H1 (cell line): ENCODE measurements around the gene SLC35E3. TPM values are rescaled to one million over a fixed set of nuclear protein-coding genes. Genes with fewer than 3 reads are reported as not detected.
"Not testable (repeated sequence)": the region's sequence is repeated elsewhere in the genome, so short reads cannot be mapped to it uniquely, and the experiment has no call there.

Source experiments
- CTCF ChIA-PET: fragments of 300-600 bp; sonication (Branson Sonifier 250); formaldehyde crosslinking; loops from one replicate; lab custom pipeline; 2021; ENCODE audit not compliant: partially characterized antibody; lab: Charles Lee
- POLR2A ChIA-PET: fragments of 300-600 bp; sonication (Branson Sonifier 250); formaldehyde crosslinking; loops from one replicate; lab custom pipeline; 2021; ENCODE audit warnings: inconsistent platforms; ENCODE audit not compliant: partially characterized antibody; lab: Charles Lee
- DNase-seq, 2 experiments: peaks; one replicate each; pipeline versions ENCODE4 v3.0.0 to v3.0.0-alpha.2; 2010 to 2022; ENCODE audit warnings: low spot score in 2 of 2, low read depth in 1 of 2, mixed read lengths in 1 of 2
- FAIRE-seq: peaks from 2 replicates; lab custom pipeline; 2011; peaks lifted over from hg19 to GRCh38; lab: Jason Lieb, UNC
- H2AFZ ChIP-seq: 2 replicates; pipeline ENCODE4 v1.8.1; 2012; ENCODE audit warnings: low read length, inconsistent platforms
- H2AK5ac ChIP-seq: 2 replicates; pipeline ENCODE4 v1.6.1; 2013; ENCODE audit warnings: low read depth, low read length
- H2BK120ac ChIP-seq: replicated peaks from 2 replicates; pipeline ENCODE3; 2013; ENCODE audit warnings: low read depth, low read length, inconsistent platforms
- H2BK12ac ChIP-seq: 2 replicates; pipeline ENCODE4 v1.6.1; 2013; ENCODE audit warnings: low read depth, low read length
- H2BK15ac ChIP-seq: 2 replicates; pipeline ENCODE4 v1.6.1; 2013; ENCODE audit warnings: low read length
- H2BK20ac ChIP-seq: 2 replicates; pipeline ENCODE4 v1.6.1; 2013; ENCODE audit warnings: low read length
- H2BK5ac ChIP-seq: 2 replicates; pipeline ENCODE4 v1.6.1; 2013; ENCODE audit warnings: low read depth, low read length
- H3K14ac ChIP-seq: 2 replicates; pipeline ENCODE4 v1.6.1; 2013; ENCODE audit warnings: inconsistent platforms; ENCODE audit not compliant: insufficient read length
- H3K18ac ChIP-seq: 2 replicates; pipeline ENCODE4 v1.6.1; 2013; ENCODE audit warnings: low read length; ENCODE audit errors: extremely low read depth
- H3K23ac ChIP-seq: 2 replicates; pipeline ENCODE4 v1.6.1; 2013; ENCODE audit warnings: inconsistent platforms; ENCODE audit not compliant: insufficient read length
- H3K23me2 ChIP-seq: 2 replicates; pipeline ENCODE4 v1.6.1; 2013; ENCODE audit warnings: low read depth, low read length
- H3K27ac ChIP-seq: 2 replicates; pipeline ENCODE4 v1.6.1; 2011; ENCODE audit warnings: low read depth, low read length, inconsistent platforms
- H3K27me3 ChIP-seq, 4 experiments: replicated peaks in 1 of 4; 1 replicate in 1 of 4; 2 replicates in 3 of 4; pipeline versions ENCODE4 v1.6.1 to v1.8.1; 2011 to 2013; ENCODE audit warnings: low read length in 3 of 4, mild to moderate bottlenecking in 3 of 4, inconsistent platforms in 2 of 4, mixed read lengths in 2 of 4, moderate library complexity in 1 of 4; ENCODE audit not compliant: control insufficient read depth in 3 of 4, insufficient read depth in 3 of 4; ENCODE audit errors: extremely low read depth in 1 of 4
- H3K36me3 ChIP-seq, 4 experiments: 2 replicates each; pipeline versions ENCODE4 v1.6.1 to v1.8.1; 2011 to 2013; ENCODE audit warnings: mild to moderate bottlenecking in 4 of 4, low read length in 3 of 4, moderate library complexity in 2 of 4, control low read depth in 1 of 4, inconsistent platforms in 1 of 4; ENCODE audit not compliant: insufficient read depth in 4 of 4, control insufficient read depth in 2 of 4
- H3K4ac ChIP-seq: replicated peaks from 2 replicates; pipeline ENCODE3; 2013; ENCODE audit warnings: low read length, low read depth, mixed read lengths, inconsistent platforms; ENCODE audit not compliant: insufficient read length
- H3K4me1 ChIP-seq, 4 experiments: replicated peaks in 1 of 4; 1 replicate in 1 of 4; 2 replicates in 3 of 4; pipeline versions ENCODE4 v1.6.1 to v1.8.1; 2011 to 2013; ENCODE audit warnings: low read length in 3 of 4, inconsistent platforms in 2 of 4, mixed read lengths in 1 of 4; ENCODE audit not compliant: insufficient read depth in 4 of 4, control insufficient read depth in 3 of 4
- H3K4me2 ChIP-seq, 2 experiments: 2 replicates each; pipeline versions ENCODE4 v1.6.1 to v1.8.1; 2011 to 2013; ENCODE audit warnings: low read depth in 2 of 2, low read length in 2 of 2, control low read depth in 1 of 2, inconsistent platforms in 1 of 2, mild to moderate bottlenecking in 1 of 2; ENCODE audit not compliant: insufficient read depth in 1 of 2
- H3K4me3 ChIP-seq, 4 experiments: fragments of 200-600, 300-600 bp in 1 of 4; sonication (generic), shearing (Covaris generic), sonication (Bioruptor Twin) in 1 of 4; 2 replicates each; pipeline versions ENCODE4 v1.5.1 to v1.8.1; 2011 to 2016; ENCODE audit warnings: low read length in 4 of 4, low read depth in 3 of 4, control low read depth in 2 of 4, inconsistent platforms in 2 of 4, mild to moderate bottlenecking in 2 of 4, mixed read lengths in 1 of 4, moderate library complexity in 1 of 4; ENCODE audit not compliant: insufficient read depth in 2 of 4; ENCODE audit errors: extremely low read depth in 1 of 4
- H3K56ac ChIP-seq: replicated peaks from 2 replicates; pipeline ENCODE3; 2013; ENCODE audit warnings: low read depth, mild to moderate bottlenecking, mixed read lengths, low read length, inconsistent platforms; ENCODE audit not compliant: insufficient read length
- H3K79me1 ChIP-seq: 2 replicates; pipeline ENCODE4 v1.6.1; 2013; ENCODE audit warnings: low read depth, low read length, control low read depth
- H3K79me2 ChIP-seq, 2 experiments: 2 replicates each; pipeline versions ENCODE4 v1.6.1 to v1.8.1; 2012 to 2013; ENCODE audit warnings: low read length in 2 of 2, mild to moderate bottlenecking in 2 of 2, inconsistent platforms in 1 of 2; ENCODE audit not compliant: insufficient read depth in 2 of 2, control insufficient read depth in 1 of 2
- H3K9ac ChIP-seq, 4 experiments: replicated peaks in 1 of 4; 1 replicate in 1 of 4; 2 replicates in 3 of 4; pipeline versions ENCODE4 v1.6.1 to v1.8.1; 2011 to 2013; ENCODE audit warnings: low read depth in 3 of 4, low read length in 3 of 4, control low read depth in 2 of 4, mild to moderate bottlenecking in 2 of 4, moderate library complexity in 2 of 4, inconsistent platforms in 1 of 4; ENCODE audit errors: extremely low read depth in 1 of 4
- H3K9me3 ChIP-seq, 2 experiments: 2 replicates each; pipeline versions ENCODE4 v1.6.1 to v1.8.1; 2012 to 2013; ENCODE audit warnings: mild to moderate bottlenecking in 2 of 2, moderate library complexity in 2 of 2, control low read depth in 1 of 2, inconsistent platforms in 1 of 2, low read depth in 1 of 2, low read length in 1 of 2, mixed read lengths in 1 of 2; ENCODE audit not compliant: insufficient read depth in 2 of 2
- H4K20me1 ChIP-seq, 2 experiments: replicated peaks in 1 of 2; 2 replicates each; pipeline versions ENCODE3 to v1.8.1; 2011 to 2013; ENCODE audit warnings: inconsistent platforms in 2 of 2, low read length in 2 of 2, mild to moderate bottlenecking in 1 of 2; ENCODE audit not compliant: insufficient read depth in 2 of 2, control insufficient read depth in 1 of 2
- H4K5ac ChIP-seq: 2 replicates; pipeline ENCODE4 v1.6.1; 2013; ENCODE audit warnings: low read length, low read depth, mixed read lengths, inconsistent platforms; ENCODE audit not compliant: insufficient read length
- H4K8ac ChIP-seq: 2 replicates; pipeline ENCODE4 v1.8.0; 2013; ENCODE audit warnings: mild to moderate bottlenecking, moderate library complexity, low read length, inconsistent platforms; ENCODE audit not compliant: insufficient read depth; ENCODE audit errors: extremely low read depth
- H4K91ac ChIP-seq: replicated peaks from 2 replicates; pipeline ENCODE3; 2013; ENCODE audit warnings: low read length, mixed read lengths, inconsistent platforms; ENCODE audit not compliant: insufficient read length
- WGBS, 2 experiments: shearing (Covaris generic) in 1 of 2; methylation state at CpG; one replicate each; pipeline versions ENCODE4 v1.1.6 to v1.1.7; 2013 to 2015; ENCODE audit warnings: low lambda C conversion rate in 2 of 2, mixed read lengths in 2 of 2, inconsistent platforms in 1 of 2, low coverage in 1 of 2, missing lambda C conversion rate in 1 of 2; ENCODE audit not compliant: insufficient replicate concordance in 2 of 2, insufficient coverage in 1 of 2, insufficient read length in 1 of 2; ENCODE audit errors: extremely low coverage in 1 of 2, missing lambda C conversion rate in 1 of 2; 5-methylcytosine and 5-hydroxymethylcytosine counted together
- polyA plus RNA-seq, 7 experiments: library from polyadenylated mRNA; depleted of rRNA in 3 of 7; stranded (reverse) in 5 of 7; unstranded in 2 of 7; fragments of >200 nt in 5 of 7; fragments of 200-250 nt in 2 of 7; gene quantifications; 1 replicate in 5 of 7; 2 replicates in 1 of 7; 4 replicates in 1 of 7; pipeline versions ENCODE4 v1.2.1 to v1.2.3, GENCODE V29; 2011 to 2013; ENCODE audit warnings: missing spikeins in 2 of 7, mixed read lengths in 2 of 7
- total RNA-seq: library from RNA; stranded (reverse); fragmentation: NEBNext Ultra II Directional; extraction: Animal tissue kit (Norgen Biotek cat#: 25700); gene quantifications from 2 replicates; pipeline ENCODE4 v1.2.1, GENCODE V29; 2021

SLC35E3 gene
- total and polyA plus RNA-seq, 2 of the 8 experiments (the other 6 are each of a cell fraction or from before 2014, with no cell fraction given): 10.0 to 10.9 TPM

DNA sequence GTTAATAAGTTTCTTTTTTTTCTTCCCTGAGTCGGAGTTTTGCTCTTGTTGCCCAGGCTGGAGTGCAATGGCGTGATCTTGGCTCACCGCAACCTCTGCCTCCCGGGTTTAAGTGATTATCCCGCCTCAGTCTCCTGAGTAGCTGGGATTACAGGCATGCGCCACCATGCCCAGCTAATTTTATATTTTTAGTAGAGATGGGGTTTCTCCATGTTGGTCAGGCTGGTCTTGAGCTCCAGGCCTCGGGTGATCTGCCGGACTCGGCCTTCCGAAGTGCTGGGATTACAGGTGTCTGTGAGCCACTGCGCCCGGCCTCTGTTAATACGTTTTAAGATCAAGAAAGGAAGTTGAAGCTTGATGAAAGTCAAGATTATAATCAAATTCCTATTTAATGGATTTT is 73.5 kb downstream of the SLC35E3 start:
- H3K9ac ChIP-seq, H2AK5ac ChIP-seq, H3K4me3 ChIP-seq, H3K23ac ChIP-seq, H2BK12ac ChIP-seq, H3K9me3 ChIP-seq, H4K8ac ChIP-seq, H3K27me3 ChIP-seq, H2BK5ac ChIP-seq, H3K56ac ChIP-seq, H2AFZ ChIP-seq, H4K20me1 ChIP-seq, H4K91ac ChIP-seq, H3K14ac ChIP-seq, DNase-seq, H3K18ac ChIP-seq, H3K23me2 ChIP-seq, H3K4me1 ChIP-seq, H3K4me2 ChIP-seq, H3K27ac ChIP-seq, H3K4ac ChIP-seq, H3K79me1 ChIP-seq, H2BK20ac ChIP-seq, H2BK15ac ChIP-seq, H4K5ac ChIP-seq, FAIRE-seq, H2BK120ac ChIP-seq: not testable (repeated sequence)
- Histone ChIP-seq H3K79me2 (peaks cover 0 to 49% of the 10 kb centered on the region in 2 experiments; a peak in 2 of 4 replicates), H3K36me3 (peaks cover 20 to 91% (median 60%) of the 10 kb centered on the region in 4 experiments)
- ChIA-PET POLR2A (interaction anchor here (1.0 to 6.0 kb wide), 3 partner anchors 10 to 15 kb away, joined by 3 to 41 read pairs (median 12); partner anchors contain the start of gene MDM2), CTCF (interaction anchor here (0.6 to 3.4 kb wide), 4 partner anchors 11 to 334 kb away, joined by 3 to 28 read pairs (median 3); no protein-coding TSS in a partner anchor)
- WGBS, 2 experiments: 97% methylated on average over 12 of the region's 13 CpGs; no CpG with 5 or more reads in 1 of the 2 experiments
